IMR-90 (cell line): ENCODE results near the gene MOAP1. TPM values are rescaled to one million over a fixed set of nuclear protein-coding genes. Genes with fewer than 3 reads are reported as not detected.

Experiments used
- ATAC-seq: fragments of 200-7000 bp; cut with Tn5 transposase; 2 replicates; pipeline ENCODE4 v1.9.1; 2020; ENCODE audit warnings: low read depth, mild to moderate bottlenecking, moderate library complexity
- BruUV-seq: library from RNA; stranded (reverse); fragments of 400-500 nt; replicated peaks from 2 replicates; lab custom pipeline; 2021; lab: Mats Ljungman, UMichigan
- CTCF ChIA-PET: fragments of 300-600 bp; formaldehyde crosslinking; extraction: SDS; loops from one replicate; lab custom pipeline; 2021; ENCODE audit warnings: antibody characterized with exemption; lab: Yijun Ruan, JAX
- POLR2A ChIA-PET: fragments of 300-600 bp; sonication (Branson Sonifier 250); formaldehyde crosslinking; loops from one replicate; lab custom pipeline; 2022; ENCODE audit warnings: antibody characterized with exemption; ENCODE audit not compliant: unreplicated experiment; lab: Charles Lee
- DNase-seq: peaks from one replicate; pipeline ENCODE4 v3.0.0; 2013
- H2AFZ ChIP-seq: replicated peaks from 2 replicates; pipeline ENCODE3; 2013; ENCODE audit warnings: low read length, mild to moderate bottlenecking; ENCODE audit not compliant: poor library complexity
- H2AK5ac ChIP-seq: 2 replicates; pipeline ENCODE4 v1.6.1; 2013; ENCODE audit warnings: low read depth, low read length, inconsistent platforms
- H2AK9ac ChIP-seq: replicated peaks from 2 replicates; pipeline ENCODE3; 2013; ENCODE audit warnings: mild to moderate bottlenecking, low read depth, low read length, moderate library complexity; ENCODE audit not compliant: poor library complexity
- H2BK120ac ChIP-seq: 2 replicates; pipeline ENCODE4 v1.6.1; 2013; ENCODE audit warnings: low read depth, low read length, inconsistent platforms
- H2BK15ac ChIP-seq: 3 replicates; pipeline ENCODE4 v1.6.1; 2013; ENCODE audit warnings: low read depth, low read length, inconsistent platforms
- H2BK20ac ChIP-seq: 2 replicates; pipeline ENCODE4 v1.6.1; 2013; ENCODE audit warnings: low read depth, mild to moderate bottlenecking, inconsistent platforms, low read length, moderate library complexity
- H2BK5ac ChIP-seq: 2 replicates; pipeline ENCODE4 v1.6.1; 2013; ENCODE audit warnings: mild to moderate bottlenecking, low read depth, low read length, inconsistent platforms; ENCODE audit not compliant: poor library complexity, severe bottlenecking
- H3K14ac ChIP-seq: replicated peaks from 2 replicates; pipeline ENCODE4 v1.6.1; 2013; ENCODE audit warnings: low read depth, low read length, inconsistent platforms
- H3K18ac ChIP-seq: 2 replicates; pipeline ENCODE4 v1.6.1; 2013; ENCODE audit warnings: low read depth, low read length, control low read depth
- H3K23ac ChIP-seq: 2 replicates; pipeline ENCODE4 v1.6.1; 2013; ENCODE audit warnings: low read depth, low read length, inconsistent platforms
- H3K27ac ChIP-seq: 2 replicates; pipeline ENCODE4 v1.5.1; 2013; ENCODE audit warnings: mild to moderate bottlenecking, control low read depth, low read length; ENCODE audit not compliant: insufficient read depth
- H3K27me3 ChIP-seq: 2 replicates; pipeline ENCODE4 v1.6.1; 2013; ENCODE audit warnings: low read length; ENCODE audit not compliant: control insufficient read depth, insufficient read depth
- H3K36me3 ChIP-seq: 2 replicates; pipeline ENCODE4 v1.6.1; 2013; ENCODE audit warnings: low read length, mixed read lengths; ENCODE audit not compliant: control insufficient read depth, insufficient read depth
- H3K4ac ChIP-seq: 2 replicates; pipeline ENCODE4 v1.6.1; 2013; ENCODE audit warnings: low read depth, low read length, inconsistent platforms
- H3K4me1 ChIP-seq: 2 replicates; pipeline ENCODE4 v1.6.1; 2013; ENCODE audit warnings: low read length, mixed read lengths; ENCODE audit not compliant: control insufficient read depth, insufficient read depth
- H3K4me2 ChIP-seq: 2 replicates; pipeline ENCODE4 v1.6.1; 2013; ENCODE audit warnings: low read depth, mild to moderate bottlenecking, control low read depth, low read length, moderate library complexity
- H3K4me3 ChIP-seq: 2 replicates; pipeline ENCODE4 v1.5.1; 2013; ENCODE audit warnings: low read depth, mild to moderate bottlenecking, control low read depth, low read length, moderate library complexity; ENCODE audit not compliant: insufficient read depth
- H3K56ac ChIP-seq: 2 replicates; pipeline ENCODE4 v1.6.1; 2013; ENCODE audit warnings: low read length, inconsistent platforms; ENCODE audit not compliant: insufficient read depth; ENCODE audit errors: extremely low read depth
- H3K79me1 ChIP-seq, 2 experiments: 2 replicates each; pipeline ENCODE4 v1.6.1; 2013; ENCODE audit warnings: low read length in 2 of 2, inconsistent platforms in 1 of 2, low read depth in 1 of 2
- H3K9ac ChIP-seq: 2 replicates; pipeline ENCODE4 v1.6.1; 2013; ENCODE audit warnings: low read depth, low read length, control low read depth
- H3K9me1 ChIP-seq: 2 replicates; pipeline ENCODE4 v1.6.1; 2013; ENCODE audit warnings: low read length, inconsistent platforms; ENCODE audit not compliant: insufficient read depth
- H3K9me3 ChIP-seq: 2 replicates; pipeline ENCODE4 v1.6.1; 2013; ENCODE audit warnings: low read length; ENCODE audit not compliant: control insufficient read depth, insufficient read depth
- H4K20me1 ChIP-seq: 2 replicates; pipeline ENCODE4 v1.6.1; 2013; ENCODE audit warnings: low read length, inconsistent platforms; ENCODE audit not compliant: insufficient read depth
- H4K5ac ChIP-seq: 2 replicates; pipeline ENCODE4 v1.6.1; 2013; ENCODE audit warnings: mild to moderate bottlenecking, low read depth, low read length, control low read depth
- H4K8ac ChIP-seq, 2 experiments: 2 replicates each; pipeline ENCODE4 v1.6.1; 2013; ENCODE audit warnings: low read depth in 2 of 2, low read length in 2 of 2, control low read depth in 1 of 2, inconsistent platforms in 1 of 2
- H4K91ac ChIP-seq: 2 replicates; pipeline ENCODE4 v1.6.1; 2013; ENCODE audit warnings: low read depth, low read length, inconsistent platforms; ENCODE audit not compliant: insufficient read depth
- BHLHE40 ChIP-seq: fragments of 150-350 bp; IDR thresholded peaks from 2 replicates; pipeline ENCODE4 v1.6.1; 2016; ENCODE audit warnings: mild to moderate bottlenecking, low read depth, low read length
- CEBPB ChIP-seq: IDR thresholded peaks from 2 replicates; pipeline ENCODE4 v1.6.1; 2012; ENCODE audit warnings: low read depth, low read length, improper control_type of control experiment
- MAFK ChIP-seq: IDR thresholded peaks from 2 replicates; pipeline ENCODE4 v1.6.1; 2012; ENCODE audit warnings: low read depth, low read length, improper control_type of control experiment
- MAZ ChIP-seq: IDR thresholded peaks from 2 replicates; pipeline ENCODE4 v1.6.1; 2012; ENCODE audit warnings: low read depth, mild to moderate bottlenecking, low read length, improper control_type of control experiment, moderate library complexity, borderline replicate concordance
- MXI1 ChIP-seq: IDR thresholded peaks from 2 replicates; pipeline ENCODE4 v1.6.1; 2012; ENCODE audit warnings: low read depth, mild to moderate bottlenecking, low read length, moderate library complexity, borderline replicate concordance
- NFE2L2 ChIP-seq: fragments of 150-350 bp; IDR thresholded peaks from 2 replicates; pipeline ENCODE4 v1.6.1; 2016; ENCODE audit warnings: low read depth, mild to moderate bottlenecking, low read length
- POLR2A ChIP-seq: IDR thresholded peaks from 2 replicates; pipeline ENCODE4 v1.6.1; 2012; ENCODE audit warnings: mild to moderate bottlenecking, low read depth, low read length
- RAD21 ChIP-seq: IDR thresholded peaks from 2 replicates; pipeline ENCODE4 v1.6.1; 2012; ENCODE audit warnings: low read length, improper control_type of control experiment
- RCOR1 ChIP-seq: IDR thresholded peaks from 2 replicates; pipeline ENCODE4 v1.6.1; 2012; ENCODE audit warnings: mild to moderate bottlenecking, low read length, improper control_type of control experiment; ENCODE audit not compliant: insufficient replicate concordance
- RFX5 ChIP-seq: IDR thresholded peaks from 2 replicates; pipeline ENCODE4 v1.8.0; 2012; ENCODE audit warnings: low read depth, mild to moderate bottlenecking, low read length, moderate library complexity
- SMC3 ChIP-seq: fragments of 150-350 bp; IDR thresholded peaks from 2 replicates; pipeline ENCODE4 v1.6.1; 2016; ENCODE audit warnings: low read depth, mild to moderate bottlenecking, antibody characterized with exemption, low read length, moderate library complexity
- WGBS, 2 experiments: methylation state at CpG; one replicate each; pipeline versions ENCODE4 v1.1.5 to v1.1.7; 2013; ENCODE audit warnings: missing lambda C conversion rate in 2 of 2; ENCODE audit not compliant: insufficient read length in 1 of 2; ENCODE audit errors: extremely low coverage in 2 of 2; 5-methylcytosine and 5-hydroxymethylcytosine counted together
- dilution Hi-C: fragments of 300-500 bp; cut with HindIII; formaldehyde crosslinking; loops from one replicate; pipeline ENCODE4 v1.14.3; 2018; ENCODE audit warnings: low sequenced_read_pairs; ENCODE audit not compliant: unreplicated experiment
- in situ Hi-C: fragments of 300-500 bp; cut with MboI; formaldehyde crosslinking; loops from 3 replicates; pipeline ENCODE4 v1.14.3; 2019; ENCODE audit warnings: low sequenced_read_pairs, inconsistent platforms, mixed read lengths
- intact Hi-C: fragments of 100-400 bp; cut with micrococcal nuclease; formaldehyde crosslinking; loops from 2 replicates; pipeline ENCODE4 v1.10.0; 2022
- polyA plus RNA-seq, 3 experiments: library from polyadenylated mRNA; depleted of rRNA; stranded (reverse); fragments of >200 nt; gene quantifications; 2 replicates each; pipeline ENCODE4 v1.2.3, GENCODE V29; 2012; ENCODE audit warnings: low replicate concordance in 1 of 3
- total RNA-seq: library from RNA; depleted of rRNA; stranded (reverse); fragments of >200 nt; gene quantifications from 2 replicates; pipeline ENCODE4 v1.2.3, GENCODE V29; 2012
- TF ChIP-seq, protein P1 (sequence below): fragments of 150-350 bp; IDR thresholded peaks from 2 replicates; pipeline ENCODE4 v1.6.1; 2017; ENCODE audit warnings: mild to moderate bottlenecking, antibody characterized with exemption, low read length, low read depth
- TF ChIP-seq, protein P2 (sequence below): conservative IDR thresholded peaks from 2 replicates; pipeline ENCODE4 v1.5.1; 2012; ENCODE audit warnings: mild to moderate bottlenecking, low read depth, low read length, improper control_type of control experiment

MOAP1 gene
- total and polyA plus RNA-seq, 2 of the 4 experiments (the other 2 are of a cell fraction): 9.9 to 13.2 TPM

DNA sequence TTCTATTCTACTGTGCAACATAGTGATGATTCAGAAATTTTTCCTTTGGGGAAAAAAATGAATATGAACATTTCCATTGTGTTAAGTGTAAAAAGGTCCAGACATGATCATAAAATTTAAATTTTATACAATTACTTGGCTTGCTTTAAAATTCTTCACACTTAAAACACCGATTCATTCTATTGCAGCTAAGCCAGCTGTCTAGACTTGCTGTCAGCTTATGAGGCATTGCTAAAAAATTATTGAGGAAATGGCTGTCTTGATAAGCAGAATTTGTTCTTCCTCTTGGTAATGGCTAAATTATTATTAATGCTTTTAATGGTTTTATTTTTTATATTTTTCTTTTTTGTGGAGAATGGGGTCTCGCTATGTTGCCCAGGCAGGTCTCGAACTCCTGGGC lies 2.3 kb upstream of the MOAP1 start:
- peaks cover 6% of the 10 kb centered on the region; the same call in 1 of the 2 replicates for H3K36me3 ChIP-seq
- H3K79me1 ChIP-seq: peaks cover 17 to 33% of the 10 kb centered on the region in 2 experiments
- DNase-seq: no peak
- no peaks in the 10 kb centered on the region; the same call in 1 of the 2 replicates for H4K20me1 ChIP-seq
- no peak overlapping the region for H3K4me3 ChIP-seq
- H2BK5ac ChIP-seq: no peak overlapping the region
- no peaks in the 10 kb centered on the region for H3K4me1 ChIP-seq
- no peaks in the 10 kb centered on the region; the same call in 1 of the 2 replicates for H3K9me1 ChIP-seq
- no peak overlapping the region for H2AK9ac ChIP-seq
- no peak for TF ChIP-seq CEBPB
- TF ChIP-seq, protein P1, sequence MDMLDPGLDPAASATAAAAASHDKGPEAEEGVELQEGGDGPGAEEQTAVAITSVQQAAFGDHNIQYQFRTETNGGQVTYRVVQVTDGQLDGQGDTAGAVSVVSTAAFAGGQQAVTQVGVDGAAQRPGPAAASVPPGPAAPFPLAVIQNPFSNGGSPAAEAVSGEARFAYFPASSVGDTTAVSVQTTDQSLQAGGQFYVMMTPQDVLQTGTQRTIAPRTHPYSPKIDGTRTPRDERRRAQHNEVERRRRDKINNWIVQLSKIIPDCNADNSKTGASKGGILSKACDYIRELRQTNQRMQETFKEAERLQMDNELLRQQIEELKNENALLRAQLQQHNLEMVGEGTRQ: no peak
- no peak for TF ChIP-seq MAZ
- no peak for TF ChIP-seq RCOR1
- no peak for TF ChIP-seq NFE2L2
- no peak for TF ChIP-seq RAD21
- TF ChIP-seq, protein P2, sequence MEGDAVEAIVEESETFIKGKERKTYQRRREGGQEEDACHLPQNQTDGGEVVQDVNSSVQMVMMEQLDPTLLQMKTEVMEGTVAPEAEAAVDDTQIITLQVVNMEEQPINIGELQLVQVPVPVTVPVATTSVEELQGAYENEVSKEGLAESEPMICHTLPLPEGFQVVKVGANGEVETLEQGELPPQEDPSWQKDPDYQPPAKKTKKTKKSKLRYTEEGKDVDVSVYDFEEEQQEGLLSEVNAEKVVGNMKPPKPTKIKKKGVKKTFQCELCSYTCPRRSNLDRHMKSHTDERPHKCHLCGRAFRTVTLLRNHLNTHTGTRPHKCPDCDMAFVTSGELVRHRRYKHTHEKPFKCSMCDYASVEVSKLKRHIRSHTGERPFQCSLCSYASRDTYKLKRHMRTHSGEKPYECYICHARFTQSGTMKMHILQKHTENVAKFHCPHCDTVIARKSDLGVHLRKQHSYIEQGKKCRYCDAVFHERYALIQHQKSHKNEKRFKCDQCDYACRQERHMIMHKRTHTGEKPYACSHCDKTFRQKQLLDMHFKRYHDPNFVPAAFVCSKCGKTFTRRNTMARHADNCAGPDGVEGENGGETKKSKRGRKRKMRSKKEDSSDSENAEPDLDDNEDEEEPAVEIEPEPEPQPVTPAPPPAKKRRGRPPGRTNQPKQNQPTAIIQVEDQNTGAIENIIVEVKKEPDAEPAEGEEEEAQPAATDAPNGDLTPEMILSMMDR: no peak
- TF ChIP-seq SMC3: no peak
- TF ChIP-seq BHLHE40: no peak
- TF ChIP-seq RFX5: no peak
- TF ChIP-seq POLR2A: no peak
- no peak for TF ChIP-seq MXI1
- TF ChIP-seq MAFK: no peak
- H3K27me3 ChIP-seq: no peaks in the 10 kb centered on the region
- no peak overlapping the region for H3K23ac ChIP-seq
- no peak overlapping the region for H4K5ac ChIP-seq
- no peak overlapping the region for H4K91ac ChIP-seq
- intact Hi-C loops (no loop called here), in situ Hi-C loops (no loop called here), dilution Hi-C loops (no loop called here)
- POLR2A ChIA-PET: no interaction called here
- no peak overlapping the region for H2AK5ac ChIP-seq
- H3K9ac ChIP-seq: no peak overlapping the region
- CTCF ChIA-PET: no interaction called here
- no peak for ATAC-seq
- H2BK15ac ChIP-seq: no peak overlapping the region
- H2BK20ac ChIP-seq: no peak overlapping the region
- H3K9me3 ChIP-seq: no peaks in the 10 kb centered on the region
- BruUV-seq: no TSS peak
- no peak overlapping the region for H3K4ac ChIP-seq
- H3K27ac ChIP-seq: no peak overlapping the region
- H2BK120ac ChIP-seq: no peak overlapping the region
- no CpG with 5 or more reads among the region's 3 CpGs for WGBS, 2 experiments
- no peak overlapping the region for H3K18ac ChIP-seq
- no peak overlapping the region for H3K56ac ChIP-seq
- no peak overlapping the region for H2AFZ ChIP-seq
- H3K14ac ChIP-seq: no peak overlapping the region
- no peak overlapping the region for H3K4me2 ChIP-seq
- H4K8ac ChIP-seq: no peak overlapping the region
